Measurements from ENCODE around the gene BTBD8.
A peak's percentile ranks its signal among the peaks of the same experiment; 100 is the strongest.
"Not testable (repeated sequence)": the region's sequence is repeated elsewhere in the genome, so short reads cannot be mapped to it uniquely, and the experiment has no call there.

The BTBD8 gene

DNA sequence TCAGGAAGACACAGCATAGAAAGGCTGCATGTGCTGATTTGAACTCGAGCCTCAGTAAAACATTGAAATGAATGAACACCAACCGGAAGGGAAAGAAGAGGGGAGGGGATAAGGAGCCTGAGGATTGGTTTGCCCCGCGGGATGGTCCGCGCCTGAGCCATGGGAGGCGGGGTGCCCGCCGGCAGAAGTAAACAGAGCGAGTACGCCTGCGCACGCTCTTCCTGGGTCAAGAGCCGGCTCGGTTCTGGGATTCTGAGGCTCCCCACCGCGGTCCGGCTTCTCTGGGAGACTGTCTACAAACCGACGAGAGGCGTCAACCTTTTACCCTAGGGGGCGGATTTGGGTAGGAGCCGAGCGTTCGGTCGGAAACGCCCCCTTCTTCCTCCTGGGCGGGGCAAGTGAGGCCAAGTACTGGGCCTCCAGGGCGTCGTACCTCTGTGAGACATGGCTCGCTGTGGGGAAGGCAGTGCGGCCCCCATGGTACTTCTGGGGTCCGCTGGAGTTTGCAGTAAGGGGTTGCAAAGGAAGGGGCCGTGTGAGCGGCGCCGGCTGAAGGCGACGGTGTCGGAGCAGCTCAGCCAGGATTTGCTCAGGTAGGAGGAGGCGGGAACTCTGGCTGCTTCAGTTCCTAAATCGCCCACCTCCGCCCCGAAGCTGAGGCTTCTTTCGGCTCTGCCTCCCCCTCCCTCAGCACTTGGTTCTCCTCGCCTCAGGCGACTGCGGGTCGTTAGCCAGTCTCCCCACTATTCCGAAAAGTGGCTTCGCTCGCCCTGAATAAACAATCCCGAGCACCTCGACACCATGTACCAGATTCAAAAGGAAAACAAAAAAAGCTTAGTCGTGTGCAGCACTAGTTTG is at the start of gene BTBD8:
Gene BTBD8 (plus strand): TSS at position 218 of the 858 bp plus-strand sequence. CDS start 227 bp downstream, at position 445.
- in situ Hi-C loops (cut with HindIII; ENCODE audit: low pct_ligation_motif_present, low pct_unique_long_range_greater_than_20kb, low sequenced_read_pairs): no loop called here
- peak; percentile 81 for DNase-seq

DNA sequence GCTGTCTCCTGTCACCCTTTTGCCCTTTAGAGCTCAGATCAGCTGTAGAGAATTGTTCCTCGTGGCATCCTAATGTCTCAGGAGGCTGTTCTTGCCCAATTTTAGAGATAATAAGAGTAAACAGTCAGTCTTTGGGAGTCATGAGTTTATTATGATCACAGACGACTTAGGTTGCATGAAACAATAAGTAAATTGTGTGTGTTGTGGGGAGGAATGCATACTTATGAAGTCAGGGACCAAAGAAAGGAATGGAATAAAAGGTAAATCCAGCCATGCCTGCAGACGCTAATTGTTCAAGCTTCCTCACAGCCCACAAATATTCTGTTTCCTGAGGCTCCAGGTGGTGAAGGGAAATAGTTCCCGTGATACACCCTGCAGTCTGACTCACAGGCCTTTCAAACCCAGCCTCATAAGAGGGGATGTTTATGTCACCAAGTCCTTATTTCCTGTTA is 49.5 kb upstream of the BTBD8 start:
- DNase-seq: peak; percentile 21
- in situ Hi-C loops (cut with HindIII; ENCODE audit: low pct_ligation_motif_present, low pct_unique_long_range_greater_than_20kb, low sequenced_read_pairs): no loop called here

DNA sequence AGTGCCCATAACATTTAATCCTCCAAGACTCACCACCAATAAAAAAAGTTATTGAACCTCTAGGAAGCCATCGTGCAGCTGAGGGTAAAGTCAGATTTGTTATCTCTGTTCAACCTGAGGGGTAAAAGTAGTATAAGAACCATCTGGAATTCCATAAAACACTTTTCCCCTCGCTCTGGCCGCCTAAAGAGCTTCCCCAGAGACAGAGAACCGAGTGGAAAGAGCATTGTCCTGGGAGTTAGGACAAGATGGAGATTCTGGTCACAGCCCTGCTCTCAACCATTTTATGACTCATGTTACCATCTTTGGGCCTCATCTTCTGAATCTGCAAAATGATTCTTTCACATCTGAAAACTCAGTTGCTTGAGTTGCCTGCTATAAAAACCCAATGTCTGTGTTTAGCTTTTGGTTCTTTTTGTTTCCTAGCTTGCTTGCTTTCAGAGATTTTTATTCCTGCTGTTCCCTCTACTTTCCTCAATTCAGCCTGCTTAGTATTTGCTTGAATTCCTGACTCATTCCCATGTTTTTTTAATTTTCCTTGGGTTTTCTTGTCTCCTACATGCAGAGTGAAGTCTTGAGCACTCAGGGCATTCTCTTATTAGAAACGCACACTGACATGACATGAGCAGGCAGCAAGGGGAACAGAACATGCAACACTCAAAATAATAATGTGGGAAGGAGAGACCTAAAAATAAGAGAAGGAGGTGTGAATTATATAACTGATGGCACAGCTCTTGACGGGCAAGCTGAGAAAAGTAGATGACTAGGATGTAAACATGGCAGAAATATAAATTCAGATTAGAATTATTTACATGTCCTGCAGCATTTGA is 48.6 kb upstream of the BTBD8 start:
- in situ Hi-C loops (cut with HindIII; ENCODE audit: low pct_ligation_motif_present, low pct_unique_long_range_greater_than_20kb, low sequenced_read_pairs): no loop called here
- no peak for DNase-seq

DNA sequence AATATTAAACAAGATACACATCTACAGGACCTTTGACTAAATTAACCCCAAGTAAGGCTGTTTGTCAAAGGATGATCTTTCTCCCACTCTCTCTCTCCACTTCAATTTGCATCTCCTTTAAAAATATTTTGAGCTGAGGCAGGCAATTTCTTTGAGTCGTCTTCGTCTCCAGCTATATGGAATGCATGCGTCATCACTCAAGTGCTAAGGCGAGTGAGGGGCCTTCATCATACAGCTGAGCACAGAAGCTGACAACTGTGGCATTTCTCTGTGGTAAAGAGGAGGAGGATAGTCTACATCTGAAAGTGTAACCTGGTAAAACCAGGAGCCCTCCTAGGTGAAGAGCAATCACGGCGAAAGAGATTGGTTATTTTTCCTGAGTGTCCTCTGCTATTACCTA is 42.7 kb upstream of the BTBD8 start:
- in situ Hi-C loops (cut with HindIII; ENCODE audit: low pct_ligation_motif_present, low pct_unique_long_range_greater_than_20kb, low sequenced_read_pairs): no loop called here

DNA sequence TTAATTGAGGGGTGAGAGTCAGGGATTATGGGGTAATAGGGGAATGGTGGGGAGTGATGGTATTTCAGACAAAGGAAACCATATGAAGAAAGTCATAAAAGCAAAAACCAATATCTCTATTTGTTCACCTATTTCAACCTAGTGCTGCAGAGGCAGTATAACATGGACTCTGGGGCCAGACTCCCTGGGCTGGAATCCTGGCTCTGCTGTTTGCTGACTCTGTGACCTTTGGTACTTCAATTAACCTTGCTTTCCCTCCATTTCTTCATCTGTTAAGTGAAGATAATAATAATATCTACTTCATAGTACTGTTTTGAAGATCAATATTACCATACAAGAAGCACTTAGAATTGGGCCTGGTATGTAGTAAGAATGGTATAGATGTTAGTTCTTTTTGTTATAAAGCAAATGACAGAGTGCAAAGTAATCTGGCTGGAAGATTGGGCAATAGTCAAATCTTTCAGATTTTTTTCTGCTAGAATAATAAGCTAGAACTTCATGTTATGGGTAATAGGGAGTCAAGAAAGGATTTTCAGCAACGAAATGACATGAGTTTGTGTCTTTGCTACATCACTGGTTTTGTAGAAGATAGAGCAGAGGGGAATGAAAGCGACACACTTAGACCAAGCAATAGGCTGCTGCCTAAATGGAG is 41.3 kb upstream of the BTBD8 start:
- DNase-seq: no peak
- in situ Hi-C loops (cut with HindIII; ENCODE audit: low pct_ligation_motif_present, low pct_unique_long_range_greater_than_20kb, low sequenced_read_pairs): no loop called here

More for the DNA sequence above, 42.7 kb upstream of the BTBD8 start:
- no peak for DNase-seq

DNA sequence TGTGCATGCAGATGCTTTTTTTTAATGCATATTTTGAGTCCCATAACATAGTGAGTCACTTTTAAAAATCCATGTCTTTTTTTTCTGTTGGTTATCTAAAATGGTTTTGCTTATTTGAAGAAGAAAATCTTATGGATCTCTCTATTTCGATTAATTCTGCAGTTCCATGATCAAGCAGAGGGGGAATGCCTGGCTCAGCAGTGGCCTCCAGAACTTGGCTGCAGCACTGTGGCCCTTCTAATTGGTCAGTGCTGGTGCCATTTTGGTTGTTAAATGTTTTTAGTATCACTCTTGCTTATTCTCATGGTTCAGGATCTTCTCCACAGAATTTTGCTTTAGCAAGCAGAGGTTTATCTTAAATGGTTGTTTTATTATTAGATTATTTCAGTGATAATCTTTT is 39.2 kb upstream of the BTBD8 start:
- no peak for DNase-seq
- in situ Hi-C loops (cut with HindIII; ENCODE audit: low pct_ligation_motif_present, low pct_unique_long_range_greater_than_20kb, low sequenced_read_pairs): no loop called here

DNA sequence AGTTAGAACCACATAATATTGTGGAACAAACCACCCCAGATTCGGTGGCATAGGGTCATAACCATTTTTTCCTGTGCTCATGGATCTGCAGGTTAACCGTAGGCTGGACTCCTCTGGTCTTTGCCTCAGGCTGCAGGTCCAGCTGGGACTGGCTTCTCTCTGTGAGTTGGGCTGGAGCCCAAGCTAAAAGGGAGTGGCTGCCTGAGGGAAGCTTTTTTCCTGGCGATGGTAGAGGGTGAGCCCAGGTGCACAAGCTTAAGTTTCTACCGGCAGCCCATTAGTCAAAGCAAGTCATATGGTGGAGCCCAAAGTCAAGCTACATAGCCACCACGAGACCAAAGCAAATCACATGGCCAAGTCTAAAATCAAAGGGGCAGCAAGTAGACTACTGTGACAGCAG is 36.5 kb upstream of the BTBD8 start:
- in situ Hi-C loops (cut with HindIII; ENCODE audit: low pct_ligation_motif_present, low pct_unique_long_range_greater_than_20kb, low sequenced_read_pairs): no loop called here
- no peak for DNase-seq

DNA sequence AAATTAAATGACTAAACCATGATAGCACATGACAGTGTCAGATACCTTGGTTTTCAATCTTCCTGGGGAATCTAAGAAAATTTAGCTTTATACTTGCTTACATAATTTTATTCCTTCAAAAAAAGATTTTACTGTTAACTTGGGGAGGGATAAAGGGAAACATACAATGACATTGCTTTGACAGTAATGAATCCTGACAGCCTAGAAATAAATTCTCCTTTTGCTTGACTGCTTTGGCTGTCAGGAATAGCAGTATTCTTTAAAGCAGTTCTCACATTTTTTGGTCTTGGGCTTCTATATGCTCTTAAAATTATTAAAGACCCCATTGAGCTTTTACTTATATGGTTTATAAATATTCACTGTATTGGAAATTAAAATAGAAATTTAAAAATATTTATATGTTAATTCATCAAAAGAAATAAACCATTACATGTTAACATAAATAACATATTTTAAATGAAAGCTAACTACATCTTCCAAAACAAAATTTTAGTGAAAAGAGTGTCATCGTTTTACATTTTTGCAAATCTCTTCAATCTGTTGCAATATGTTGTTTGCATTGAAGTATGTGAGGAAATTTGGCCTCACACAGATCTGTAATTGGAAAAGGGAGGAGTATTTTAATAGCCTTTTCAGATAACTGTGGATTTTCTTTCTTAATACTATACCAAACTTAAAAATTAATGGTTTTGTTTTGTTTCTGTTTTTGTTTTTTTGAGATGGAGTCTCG is 34.2 kb upstream of the BTBD8 start:
- in situ Hi-C loops (cut with HindIII; ENCODE audit: low pct_ligation_motif_present, low pct_unique_long_range_greater_than_20kb, low sequenced_read_pairs): no loop called here
- DNase-seq: no peak

DNA sequence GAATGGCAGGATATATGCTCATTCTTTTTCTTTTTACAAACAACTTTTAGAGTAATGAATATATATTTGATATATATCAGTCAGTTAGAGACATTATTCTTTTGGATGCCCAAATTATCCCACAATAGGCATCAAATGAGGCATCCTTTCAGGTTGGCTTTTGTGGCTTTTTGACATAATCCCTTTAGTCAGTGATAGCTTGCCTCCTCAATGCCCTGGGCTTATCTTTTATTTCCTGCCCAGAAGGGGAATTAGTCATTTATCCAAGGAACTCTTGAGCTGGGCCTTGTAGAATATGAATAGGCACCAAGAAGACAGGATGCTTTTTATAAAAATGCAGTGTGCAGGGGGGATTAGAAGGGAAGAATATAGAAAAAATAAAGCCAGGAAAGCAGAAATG is 28.2 kb upstream of the BTBD8 start:
- DNase-seq: no peak
- in situ Hi-C loops (cut with HindIII; ENCODE audit: low pct_ligation_motif_present, low pct_unique_long_range_greater_than_20kb, low sequenced_read_pairs): no loop called here

DNA sequence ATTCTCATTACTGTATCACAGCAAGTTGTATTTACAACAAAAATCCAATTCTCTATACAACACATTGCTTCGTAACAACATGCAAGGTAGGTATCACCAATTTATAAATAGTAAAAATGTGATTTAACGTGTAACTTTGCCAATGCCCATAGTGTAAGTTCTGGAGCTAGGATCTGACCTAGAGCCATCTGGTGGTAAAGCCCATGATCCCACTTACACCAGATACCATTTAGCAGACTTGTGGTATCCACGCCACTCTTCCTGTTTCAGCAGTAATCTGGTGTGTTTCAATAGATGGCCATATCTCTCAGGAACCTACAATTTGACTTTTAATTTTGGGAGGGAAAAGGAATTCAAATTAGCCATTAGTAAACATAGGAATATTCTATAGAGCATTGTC is 15.1 kb upstream of the BTBD8 start:
- no peak for DNase-seq
- in situ Hi-C loops (cut with HindIII; ENCODE audit: low pct_ligation_motif_present, low pct_unique_long_range_greater_than_20kb, low sequenced_read_pairs): no loop called here

DNA sequence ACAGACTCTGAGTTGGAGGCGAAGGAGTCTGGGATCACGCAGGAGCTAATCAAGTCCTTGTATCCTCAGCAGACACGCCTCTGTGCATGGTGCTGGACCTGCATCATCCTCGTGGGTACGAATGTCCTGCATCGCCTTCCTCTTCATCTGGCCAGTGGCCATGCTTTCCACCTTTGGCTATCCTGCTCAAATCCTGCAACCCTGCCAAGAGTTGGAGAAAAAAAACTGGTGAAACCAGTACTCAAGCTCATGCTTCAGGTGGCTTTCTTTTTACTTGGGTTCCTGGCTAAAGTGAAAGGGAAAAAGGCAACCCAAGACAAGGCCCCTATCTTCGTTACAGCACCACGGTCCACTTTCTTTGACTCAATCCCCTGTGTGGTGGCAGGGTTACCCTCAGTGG is 13.8 kb upstream of the BTBD8 start:
- in situ Hi-C loops (cut with HindIII; ENCODE audit: low pct_ligation_motif_present, low pct_unique_long_range_greater_than_20kb, low sequenced_read_pairs): no loop called here
- DNase-seq: no peak

DNA sequence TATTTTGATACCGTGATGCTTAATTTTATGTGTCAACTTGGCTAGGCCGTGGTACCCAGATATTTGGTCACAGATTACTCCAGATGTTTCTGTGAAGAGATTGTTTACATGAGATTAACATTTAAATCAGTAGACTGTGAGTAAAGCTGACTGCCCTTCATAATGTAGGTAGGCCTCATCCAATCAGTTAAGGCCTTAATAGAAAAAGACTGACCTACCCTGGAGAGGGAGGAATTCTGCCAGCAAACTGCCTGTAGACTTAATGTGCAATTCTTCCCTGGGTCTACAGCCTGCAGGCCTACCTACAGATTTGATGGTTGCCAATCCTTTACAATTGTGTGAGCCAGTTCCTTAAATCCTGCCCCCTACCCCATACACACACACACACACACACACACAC is 9.3 kb upstream of the BTBD8 start:
- in situ Hi-C loops (cut with HindIII; ENCODE audit: low pct_ligation_motif_present, low pct_unique_long_range_greater_than_20kb, low sequenced_read_pairs): no loop called here

DNA sequence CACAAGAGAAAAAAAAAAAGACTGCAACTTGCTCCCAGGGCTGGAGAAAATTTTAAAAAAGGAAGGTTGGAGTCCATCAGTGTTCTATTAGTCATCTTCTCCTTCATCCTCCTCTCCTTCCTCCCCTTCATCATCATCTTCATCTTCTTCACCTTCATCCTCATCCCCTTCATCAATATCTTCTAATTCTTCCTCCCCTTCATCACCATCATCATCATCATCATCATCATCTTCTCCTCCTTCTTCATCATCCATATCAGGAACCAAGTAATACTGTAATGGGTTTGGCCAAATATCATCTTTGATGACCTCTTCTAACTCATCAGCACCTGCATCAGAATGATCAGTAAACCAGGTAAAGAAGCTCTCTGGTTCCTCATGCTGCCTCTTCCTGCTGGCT is 5.7 kb upstream of the BTBD8 start:
- in situ Hi-C loops (cut with HindIII; ENCODE audit: low pct_ligation_motif_present, low pct_unique_long_range_greater_than_20kb, low sequenced_read_pairs): not testable (repeated sequence)

More for the DNA sequence above, 9.3 kb upstream of the BTBD8 start:
- DNase-seq: no peak

DNA sequence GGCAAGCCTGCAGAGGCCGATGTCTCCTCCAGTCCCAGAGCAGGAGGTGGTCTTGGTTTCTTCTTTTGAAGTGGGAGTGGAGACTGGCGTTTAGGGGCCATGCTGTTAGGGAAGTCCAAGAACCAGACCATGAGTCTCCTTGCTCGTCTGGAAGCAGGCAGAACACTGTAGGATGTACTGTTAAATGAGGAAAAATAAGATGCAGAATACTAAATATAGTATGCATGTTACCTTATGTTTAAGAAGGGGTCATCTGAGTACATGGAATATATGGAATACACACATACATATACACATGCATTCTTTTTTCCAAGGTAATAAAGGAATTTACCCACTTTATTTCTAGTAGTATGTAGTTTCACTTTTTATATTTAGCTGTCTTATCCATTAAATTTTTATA is 4.8 kb upstream of the BTBD8 start, which contains the start of gene SETSIP:
Gene SETSIP (minus strand): TSS at position 101 of the 400 bp plus-strand sequence. CDS start 0 bp downstream, at position 101.
- DNase-seq: no peak
- in situ Hi-C loops (cut with HindIII; ENCODE audit: low pct_ligation_motif_present, low pct_unique_long_range_greater_than_20kb, low sequenced_read_pairs): no loop called here

More for the DNA sequence above, 5.7 kb upstream of the BTBD8 start:
- DNase-seq: not testable (repeated sequence)

DNA sequence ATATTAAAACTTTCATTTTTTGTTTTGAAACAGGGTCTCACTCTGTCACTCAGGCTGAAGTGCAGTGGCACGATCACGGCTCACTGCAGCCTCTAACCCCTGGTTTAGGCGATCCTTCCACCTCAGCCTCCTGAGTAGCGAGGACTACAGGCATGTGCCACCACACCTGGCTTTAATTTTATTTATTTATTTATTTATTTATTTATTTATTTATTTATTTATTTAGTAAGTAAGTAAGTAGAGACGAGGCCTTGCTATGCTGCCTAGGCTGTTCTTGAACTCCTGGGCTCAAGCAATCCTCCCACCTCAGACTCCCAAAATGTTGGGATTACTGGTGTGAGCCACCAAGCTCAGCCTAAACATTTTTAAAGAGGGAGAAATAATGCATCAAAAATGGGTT is 3.8 kb upstream of the BTBD8 start:
- DNase-seq: no peak
- in situ Hi-C loops (cut with HindIII; ENCODE audit: low pct_ligation_motif_present, low pct_unique_long_range_greater_than_20kb, low sequenced_read_pairs): no loop called here

DNA sequence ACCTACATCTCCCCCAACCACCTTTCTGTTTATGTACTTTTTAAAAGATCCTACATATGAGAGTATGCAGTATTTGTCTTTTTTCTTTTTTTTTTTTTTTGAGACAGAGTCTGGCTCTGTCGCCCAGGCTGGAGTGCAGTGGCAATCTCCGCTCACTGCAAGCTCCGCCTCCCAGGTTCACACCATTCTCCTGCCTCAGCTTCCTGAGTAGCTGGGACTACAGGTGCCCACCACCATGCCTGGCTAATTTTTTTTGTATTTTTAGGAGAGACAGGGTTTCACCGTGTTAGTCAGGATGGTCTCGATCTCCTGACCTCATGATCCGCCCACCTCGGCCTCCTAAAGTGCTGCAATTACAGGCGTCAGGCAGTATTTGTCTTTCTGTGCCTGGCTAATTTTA is 2.1 kb upstream of the BTBD8 start:
- DNase-seq; in situ Hi-C loops (cut with HindIII; ENCODE audit: low pct_ligation_motif_present, low pct_unique_long_range_greater_than_20kb, low sequenced_read_pairs): not testable (repeated sequence)

DNA sequence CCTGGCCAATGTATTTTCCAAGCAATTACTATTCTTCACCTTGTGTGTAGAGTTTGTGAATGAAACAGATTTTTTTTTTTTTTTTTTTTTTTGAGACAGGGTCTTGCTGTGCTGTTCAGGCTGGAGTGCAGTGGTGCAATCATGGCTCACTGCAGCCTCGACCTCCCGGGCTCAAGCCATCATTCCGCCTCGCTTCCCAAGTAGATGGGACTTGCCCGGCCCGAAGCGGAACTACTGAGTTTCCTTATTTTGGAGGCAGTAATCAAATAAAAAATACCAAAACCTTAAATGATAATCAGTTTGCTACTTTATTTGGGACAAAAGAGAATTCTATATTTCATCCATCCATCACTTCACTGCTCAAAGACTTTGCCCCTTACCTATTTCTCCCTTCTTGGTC is 704 bp upstream of the BTBD8 start:
- in situ Hi-C loops (cut with HindIII; ENCODE audit: low pct_ligation_motif_present, low pct_unique_long_range_greater_than_20kb, low sequenced_read_pairs): no loop called here
- DNase-seq: no peak

DNA sequence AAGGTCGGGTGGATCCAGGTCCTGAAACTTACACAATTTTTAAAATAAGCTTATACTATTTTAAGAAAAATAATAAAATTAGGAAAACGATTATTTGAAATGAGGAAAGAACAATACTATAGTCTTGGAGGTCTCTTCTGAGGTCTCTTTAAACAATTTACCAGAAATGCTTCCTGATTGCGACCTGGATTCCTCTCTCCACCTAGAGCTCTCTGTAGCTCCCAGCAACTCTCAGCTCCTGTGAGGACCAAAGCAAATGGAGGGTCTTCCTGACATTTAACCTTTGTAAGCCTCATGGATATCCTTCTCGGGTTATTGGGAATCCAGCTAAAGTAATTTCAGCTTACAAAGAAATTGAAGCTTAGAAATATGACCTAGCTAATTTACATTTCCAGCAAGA is 886 bp downstream of the BTBD8 start:
- DNase-seq: no peak
- in situ Hi-C loops (cut with HindIII; ENCODE audit: low pct_ligation_motif_present, low pct_unique_long_range_greater_than_20kb, low sequenced_read_pairs): no loop called here

Data from ACHN (cell line).